K562 (cell line): Measurements from ENCODE around the gene TSC1. TPM values are rescaled to one million over a fixed set of nuclear protein-coding genes. Genes with fewer than 3 reads are reported as not detected.
"Not testable (repeated sequence)": the region's sequence is repeated elsewhere in the genome, so short reads cannot be mapped to it uniquely, and the experiment has no call there.

Experiments
- ATAC-seq: fragments of 200-7000 bp; cut with Tn5 transposase; 3 replicates; pipeline ENCODE4 v1.9.1; 2020; ENCODE audit warnings: moderate library complexity
- BruUV-seq: library from RNA; stranded (reverse); fragments of 400-500 nt; replicated peaks from 2 replicates; lab custom pipeline; 2021; lab: Mats Ljungman, UMichigan
- CTCF ChIA-PET: fragments of 300-600 bp; formaldehyde crosslinking; extraction: SDS; loops from one replicate; lab custom pipeline; 2021; ENCODE audit warnings: low intra/inter-chr PET ratio; lab: Yijun Ruan, JAX
- POLR2A ChIA-PET: fragments of 300-600, 350-650 bp; sonication (Branson Sonifier 250); formaldehyde crosslinking; extraction: SDS; loops from one replicate; lab custom pipeline; 2021; ENCODE audit warnings: antibody characterized with exemption, inconsistent platforms; lab: Yijun Ruan, JAX
- DNase-seq, 4 experiments: peaks; one replicate each; pipeline versions ENCODE4 v3.0.0 to v3.0.0-alpha.2; 2011 to 2018; ENCODE audit warnings: low spot score in 3 of 4, mixed read lengths in 3 of 4; ENCODE audit errors: extremely low read depth in 1 of 4
- FAIRE-seq: peaks from 2 replicates; lab custom pipeline; 2011; peaks lifted over from hg19 to GRCh38; lab: Jason Lieb, UNC
- H2AFZ ChIP-seq: 2 replicates; pipeline ENCODE4 v1.6.0; 2011; ENCODE audit warnings: low read depth, low read length, control low read depth, inconsistent platforms
- H3K27ac ChIP-seq: fragments of 200-600 bp; 3 replicates; pipeline ENCODE4 v1.8.0; 2011; ENCODE audit warnings: low read depth, mild to moderate bottlenecking, control low read depth, inconsistent platforms, low read length, moderate library complexity, mixed read lengths; ENCODE audit errors: extremely low read depth
- H3K27me3 ChIP-seq, 2 experiments: fragments of 300-600 bp in 1 of 2; 2 replicates in 1 of 2; 3 replicates in 1 of 2; pipeline versions ENCODE4 v1.6.0 to v1.8.0; 2011; ENCODE audit warnings: inconsistent platforms in 2 of 2, low read length in 2 of 2, mild to moderate bottlenecking in 1 of 2, mixed read lengths in 1 of 2, moderate library complexity in 1 of 2; ENCODE audit not compliant: control insufficient read depth in 2 of 2, insufficient read depth in 2 of 2
- H3K36me3 ChIP-seq: fragments of 300-600 bp; 3 replicates; pipeline ENCODE4 v1.8.0; 2011; ENCODE audit warnings: mild to moderate bottlenecking, low read length, inconsistent platforms; ENCODE audit not compliant: control insufficient read depth, insufficient read depth
- H3K4me1 ChIP-seq, 2 experiments: fragments of 200-600 bp in 1 of 2; replicated peaks in 1 of 2; 2 replicates in 1 of 2; 3 replicates in 1 of 2; pipeline versions ENCODE4 v1.5.1 to v1.8.0; 2011; ENCODE audit warnings: inconsistent platforms in 2 of 2, low read length in 2 of 2, mild to moderate bottlenecking in 1 of 2, mixed read lengths in 1 of 2, moderate library complexity in 1 of 2; ENCODE audit not compliant: control insufficient read depth in 2 of 2, insufficient read depth in 2 of 2
- H3K4me2 ChIP-seq: 2 replicates; pipeline ENCODE4 v1.6.1; 2011; ENCODE audit warnings: low read length, control low read depth, inconsistent platforms, mixed read lengths; ENCODE audit not compliant: insufficient read depth
- H3K4me3 ChIP-seq: fragments of 200-600 bp; sonication (generic), shearing (Covaris generic); 2 replicates; pipeline ENCODE4 v1.5.1; 2016; ENCODE audit warnings: control low read depth, inconsistent platforms
- H3K79me2 ChIP-seq: fragments of 200-600 bp; 3 replicates; pipeline ENCODE4 v1.8.0; 2011; ENCODE audit warnings: low read length, inconsistent platforms; ENCODE audit not compliant: control insufficient read depth, insufficient read depth
- H3K9ac ChIP-seq, 2 experiments: 2 replicates each; pipeline versions ENCODE4 v1.6.0 to v1.6.1; 2011; ENCODE audit warnings: low read depth in 2 of 2, low read length in 2 of 2, control low read depth in 1 of 2, inconsistent platforms in 1 of 2, mild to moderate bottlenecking in 1 of 2, mixed read lengths in 1 of 2; ENCODE audit not compliant: insufficient read depth in 1 of 2
- H3K9me1 ChIP-seq: one replicate; pipeline ENCODE4 v1.6.0; 2011; ENCODE audit warnings: inconsistent platforms, mild to moderate bottlenecking, low read length, moderate library complexity; ENCODE audit not compliant: control insufficient read depth, insufficient read depth
- H3K9me3 ChIP-seq: replicated peaks from 2 replicates; pipeline ENCODE4 v1.5.1; 2011; ENCODE audit warnings: low read depth, low read length, inconsistent platforms; ENCODE audit not compliant: control insufficient read depth, insufficient read depth
- H4K20me1 ChIP-seq: replicated peaks from 2 replicates; pipeline ENCODE4 v1.6.1; 2011; ENCODE audit warnings: low read length, inconsistent platforms, mixed read lengths; ENCODE audit not compliant: control insufficient read depth, insufficient read depth
- ARID4B ChIP-seq: sonication (generic); formaldehyde crosslinking; IDR thresholded peaks from 2 replicates; pipeline ENCODE4 v1.8.0; 2022; ENCODE audit warnings: mild to moderate bottlenecking, missing genetic modification reagents
- NFATC3 ChIP-seq: fragments of 450-650 bp; IDR thresholded peaks from 2 replicates; pipeline ENCODE4 v1.6.1; 2017; ENCODE audit warnings: mild to moderate bottlenecking
- RBFOX2 ChIP-seq: fragments of 200-400 bp; formaldehyde crosslinking; IDR thresholded peaks from 2 replicates; pipeline ENCODE4 v1.6.1; 2017; ENCODE audit warnings: low read depth, mild to moderate bottlenecking, low read length, moderate library complexity
- RBM15 ChIP-seq: fragments of 200-400 bp; formaldehyde crosslinking; IDR thresholded peaks from 2 replicates; pipeline ENCODE4 v1.6.1; 2018; ENCODE audit warnings: mild to moderate bottlenecking, low read length, moderate library complexity; ENCODE audit not compliant: insufficient read depth
- SNIP1 ChIP-seq: fragments of 450-650 bp; IDR thresholded peaks from 2 replicates; pipeline ENCODE4 v1.7.1; 2017; ENCODE audit warnings: low read depth, mild to moderate bottlenecking
- SNRNP70 ChIP-seq: fragments of 200-400 bp; formaldehyde crosslinking; optimal IDR thresholded peaks from 2 replicates; pipeline ENCODE3; 2017; ENCODE audit warnings: low read depth, low read length
- TSC22D4 ChIP-seq: fragments of 450-650 bp; IDR thresholded peaks from 2 replicates; pipeline ENCODE4 v1.6.1; 2016; ENCODE audit warnings: missing genetic modification characterization, missing biosample characterization, control low read depth
- ZBTB11 ChIP-seq, 3 experiments: fragments of 200-800 bp in 1 of 3; fragments of 250-450 bp in 1 of 3; fragments of 450-650 bp in 1 of 3; sonication (Bioruptor Pico) in 1 of 3; sonication (Bioruptor generic) in 1 of 3; formaldehyde crosslinking in 1 of 3; IDR thresholded peaks; 2 replicates each; pipeline versions ENCODE4 v1.6.1 to v1.8.0; 2016 to 2022; ENCODE audit warnings: mild to moderate bottlenecking in 2 of 3, missing genetic modification characterization in 2 of 3, missing compliant biosample characterization in 1 of 3, moderate library complexity in 1 of 3
- ZKSCAN8 ChIP-seq: fragments of 200-800 bp; sonication (Bioruptor generic); IDR thresholded peaks from 2 replicates; pipeline ENCODE4 v1.6.1; 2016; ENCODE audit warnings: missing genetic modification characterization, missing compliant biosample characterization
- ZNF197 ChIP-seq: fragments of 200-800 bp; sonication (Bioruptor generic); IDR thresholded peaks from 2 replicates; pipeline ENCODE4 v1.6.1; 2016; ENCODE audit warnings: low read depth, missing genetic modification characterization, missing compliant biosample characterization
- ZNF263 ChIP-seq: sonication (generic); formaldehyde crosslinking; IDR thresholded peaks from 2 replicates; pipeline ENCODE4 v1.8.0; 2022; ENCODE audit warnings: mild to moderate bottlenecking, missing genetic modification reagents, borderline replicate concordance
- WGBS: fragments of 100-300 bp; shearing (Covaris generic); methylation state at CpG from one replicate; pipeline ENCODE4 v1.1.6; 2016; ENCODE audit warnings: low coverage, mixed read lengths; ENCODE audit not compliant: insufficient coverage; ENCODE audit errors: missing lambda C conversion rate; 5-methylcytosine and 5-hydroxymethylcytosine counted together
- in situ Hi-C: fragments of 300-500 bp; cut with MboI; formaldehyde crosslinking; loops from 4 replicates; pipeline ENCODE4 v1.15.0; 2018; ENCODE audit warnings: inconsistent platforms, mixed read lengths
- intact Hi-C: fragments of 100-400 bp; cut with micrococcal nuclease; formaldehyde crosslinking; loops from 2 replicates; pipeline ENCODE4 v1.14.2; 2022
- polyA plus RNA-seq, 8 experiments: library from polyadenylated mRNA; depleted of rRNA in 4 of 8; stranded (reverse) in 5 of 8; unstranded in 3 of 8; fragments of >200 nt; fragmentation: Nextera tagmentation in 2 of 8; fragmentation: Illumina TruSeq in 1 of 8; extraction: Ambion mirVana in 2 of 8; extraction: Trizol in 1 of 8; gene quantifications; 2 replicates each; pipeline versions ENCODE4 v1.2.1 to v1.2.3, GENCODE V29; 2011 to 2014; ENCODE audit warnings: inconsistent platforms in 1 of 8, missing spikeins in 1 of 8
- total RNA-seq, 7 experiments: library from RNA; depleted of rRNA in 6 of 7; stranded (reverse); fragments of >200 nt in 6 of 7; fragmentation: Illumina TruSeq in 2 of 7; extraction: Trizol in 2 of 7; gene quantifications; 2 replicates each; pipeline versions ENCODE4 v1.2.1 to v1.2.3, GENCODE V29; 2011 to 2021; ENCODE audit warnings: low replicate concordance in 1 of 7

TSC1 gene
- total and polyA plus RNA-seq, 9 of the 15 experiments (the other 6 are each of a cell fraction or from before 2014, with no cell fraction given) = 6.9 to 37.6 (median 18.6) TPM

- no peak for TF ChIP-seq SNRNP70
- no peak for TF ChIP-seq ZNF263 (CRISPR knock-in tag)
- TF ChIP-seq ARID4B (CRISPR knock-in tag) = peak; percentile 36; the same call in 1 of the 2 replicates
- TF ChIP-seq RBM15 = no peak
- peak; percentile 63 for TF ChIP-seq RBFOX2
Observed at GRCh38 chr9:132990781-132991180, 46.4 kb upstream of the TSC1 start (continued).

- H3K9me1 ChIP-seq, H3K9me3 ChIP-seq, H3K27me3 ChIP-seq, ATAC-seq, H3K9ac ChIP-seq, intact Hi-C loops, in situ Hi-C loops, H4K20me1 ChIP-seq, CTCF ChIA-PET, H3K4me2 ChIP-seq, FAIRE-seq, H2AFZ ChIP-seq, H3K4me3 ChIP-seq, BruUV-seq: not testable (repeated sequence)
- WGBS = 87% methylated on average over 3 of the region's 4 CpGs
- Histone ChIP-seq H3K79me2 (peaks cover 25% of the 10 kb centered on the region), H3K4me1 (peaks cover 33 to 71% of the 10 kb centered on the region in 2 experiments), H3K27ac (peak overlapping the region; percentile 49; the same call in 1 of the 3 replicates), H3K36me3 (peaks cover 92% of the 10 kb centered on the region)
- POLR2A ChIA-PET = interaction anchor here (1.1 kb wide), 1 partner anchor 14 kb away, joined by 4 read pairs; no protein-coding TSS in a partner anchor
- peak in 1 of 4 experiments; percentile 36 for DNase-seq
- TF ChIP-seq SNIP1 (0 out of 2 replicates have a peak, but pooled peaks have one; percentile 36), ZKSCAN8 (peak; percentile 55; the same call in 1 of the 2 replicates), ZNF197 (CRISPR knock-in tag) (peak; percentile 57; the same call in 1 of the 2 replicates), TSC22D4 (tag) (peak; percentile 98; the same call in 1 of the 2 replicates), ZBTB11 (CRISPR knock-in tag; IDR thresholded peaks at IDR 0.05) (0 out of 6 replicates have a peak, but pooled peaks of 1 of the 3 experiments have one; percentile 40), NFATC3 (peak; percentile 82; the same call in 1 of the 2 replicates)
Observed at GRCh38 chr9:132989998-132990557, 45.7 kb upstream of the TSC1 start.
